ENCODE results near the gene CLEC19A.

Gene CLEC19A

DNA sequence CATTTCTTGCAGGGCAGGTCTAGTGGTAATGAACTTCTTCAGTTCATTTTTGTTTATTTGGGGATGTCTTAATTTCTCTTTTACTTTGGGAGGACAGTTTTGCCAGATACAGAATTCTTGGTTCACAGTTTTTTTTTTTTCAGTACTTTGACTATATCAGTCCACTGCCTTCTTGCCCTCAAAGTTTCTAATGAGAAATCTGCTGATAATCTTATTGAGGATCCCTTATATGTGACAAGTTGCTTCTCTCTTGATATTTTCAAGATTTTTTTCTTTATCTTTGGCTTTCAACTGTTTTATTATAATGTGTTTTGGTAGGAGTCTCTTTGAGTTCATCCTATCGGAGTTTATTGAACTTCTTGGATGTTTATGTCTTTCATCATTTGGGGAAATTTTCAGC lies 42.8 kb downstream of the CLEC19A start:
- DNase-seq (ENCODE audit: low read depth in 2 of 2) = no peak

DNA sequence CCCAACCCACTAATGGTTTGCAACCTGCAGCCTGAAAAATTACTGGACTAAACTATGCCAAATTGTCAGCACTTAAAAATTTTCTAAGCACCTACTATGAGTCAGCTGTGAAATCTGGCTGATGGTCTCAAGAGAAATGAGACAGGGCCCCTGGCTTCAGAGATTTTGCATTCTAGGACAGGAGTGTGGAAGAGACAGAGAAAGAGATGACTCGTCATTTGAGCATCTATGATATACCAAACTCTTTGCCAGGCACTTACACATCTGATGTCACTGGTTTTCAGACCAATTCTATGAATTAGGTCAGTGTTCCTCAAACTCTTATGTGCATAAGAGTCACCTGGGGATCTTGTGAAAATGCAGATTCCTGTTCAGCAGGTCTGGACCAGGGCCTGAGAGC lies 44.4 kb downstream of the CLEC19A start:
- DNase-seq (ENCODE audit: low read depth in 2 of 2) = no peak

DNA sequence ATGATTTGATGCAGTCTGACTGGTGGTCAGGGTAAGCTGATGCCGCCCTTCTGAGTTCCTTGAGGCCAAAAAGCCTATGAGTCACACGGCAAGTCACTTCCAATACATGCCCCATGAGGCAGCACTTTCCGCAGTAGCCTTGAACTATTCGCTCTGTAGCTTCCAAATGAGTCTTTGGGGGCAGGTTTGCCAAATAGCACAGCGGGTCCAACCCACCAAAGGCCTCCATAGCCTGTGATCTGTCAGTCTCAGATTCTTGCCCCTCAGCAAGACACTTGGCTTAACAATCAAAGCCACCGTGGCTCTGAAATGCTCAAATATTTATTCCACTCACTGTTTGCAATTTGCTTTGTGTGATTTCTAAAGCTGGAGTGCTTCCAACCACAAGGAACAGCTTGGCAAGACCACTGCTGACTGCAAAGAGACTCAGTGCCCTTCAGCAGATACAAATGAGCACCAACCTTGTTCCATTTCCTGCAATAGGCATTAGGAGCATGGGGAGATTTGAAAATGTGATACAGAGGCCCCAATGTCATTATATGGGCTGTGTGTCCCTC lies 45.4 kb downstream of the CLEC19A start:
- no peak for DNase-seq (ENCODE audit: low read depth in 2 of 2)

DNA sequence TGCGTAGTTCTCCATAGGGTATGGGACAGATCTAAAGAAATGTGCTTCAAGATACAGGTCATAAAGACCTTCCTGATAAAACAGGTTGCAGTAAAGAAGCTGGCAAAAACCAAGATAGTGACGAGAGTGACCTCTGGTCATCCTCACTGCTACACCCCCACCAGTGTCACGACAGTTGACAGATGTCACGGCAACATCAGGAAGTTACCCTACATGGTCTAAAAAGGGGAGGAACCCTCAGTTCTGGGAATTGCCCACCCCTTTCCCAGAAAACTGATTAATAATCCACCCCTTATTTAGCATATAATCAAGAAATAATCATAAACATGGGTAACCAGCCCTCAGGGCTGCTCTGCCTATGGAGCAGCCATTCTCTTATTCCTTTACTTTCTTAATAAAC lies 46.3 kb downstream of the CLEC19A start:
- no peak for DNase-seq (ENCODE audit: low read depth in 2 of 2)

DNA sequence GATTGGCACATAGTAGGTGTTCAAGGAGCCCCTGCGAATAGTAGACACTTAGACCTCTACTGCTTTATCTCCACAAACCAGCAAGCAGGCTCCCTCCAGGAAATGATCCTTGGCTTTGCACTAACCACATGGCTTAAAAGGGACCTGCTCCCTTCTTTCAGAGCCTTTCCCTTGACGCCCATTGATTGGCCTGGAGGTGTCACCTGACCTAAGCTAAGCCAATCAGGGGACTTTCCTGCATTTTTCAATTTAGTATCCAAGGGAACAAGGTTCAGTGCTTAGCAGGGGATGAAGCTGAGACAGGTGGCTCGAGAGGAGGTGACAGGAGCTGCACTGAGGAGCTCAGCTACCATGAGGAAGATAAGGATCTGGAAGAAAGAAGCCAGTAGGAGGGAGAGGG lies 52.8 kb downstream of the CLEC19A start:
- DNase-seq (ENCODE audit: low read depth in 2 of 2) = no peak

DNA sequence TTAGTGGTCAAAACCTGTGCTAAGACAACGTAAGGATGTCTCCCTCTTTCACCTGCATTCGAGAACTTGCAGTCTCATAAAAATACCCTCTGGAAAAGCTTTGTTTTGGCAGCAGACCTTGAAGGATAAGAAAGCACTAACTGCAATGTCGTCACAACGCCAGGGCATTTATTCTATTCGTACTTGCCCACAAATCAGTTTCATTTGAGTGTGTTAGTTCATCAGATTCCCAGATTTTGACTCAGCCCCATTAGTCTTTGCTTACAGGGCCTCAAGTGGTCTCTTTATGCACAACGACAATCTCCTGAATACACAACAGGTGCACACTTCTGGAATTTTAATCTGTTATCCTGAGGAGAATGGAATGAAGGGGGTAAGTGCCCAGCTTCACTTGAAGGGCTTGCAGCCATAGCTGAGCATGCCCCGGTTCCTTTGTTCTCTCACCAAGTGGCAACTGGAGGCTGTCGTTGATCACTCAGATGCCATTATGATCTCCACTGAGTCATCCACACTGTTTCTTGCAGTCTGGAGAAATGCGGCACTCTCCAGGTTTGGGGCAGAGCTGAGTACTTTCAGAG lies 58.8 kb downstream of the CLEC19A start:
- no peak for DNase-seq (ENCODE audit: low read depth in 2 of 2)

DNA sequence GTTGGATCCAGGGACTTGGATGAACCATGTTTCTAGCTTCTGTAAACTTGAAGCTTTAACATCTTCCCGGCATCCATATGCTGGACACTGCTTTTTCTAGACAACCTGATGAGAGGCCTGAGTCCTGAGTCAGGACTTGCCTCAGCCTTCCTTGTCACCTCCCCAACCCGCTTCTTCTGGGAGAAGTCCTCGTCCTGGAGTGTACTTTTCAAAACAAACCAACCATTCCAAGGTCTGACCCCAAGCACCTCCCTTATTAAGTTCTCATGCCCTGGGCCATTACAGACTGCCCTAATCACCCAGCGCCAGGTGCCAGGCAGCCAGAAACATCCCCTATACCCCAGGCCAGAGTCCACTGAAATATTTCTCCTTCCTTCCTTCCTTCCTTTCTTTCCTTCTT lies 59.4 kb downstream of the CLEC19A start:
- DNase-seq (ENCODE audit: low read depth in 2 of 2) = no peak

DNA sequence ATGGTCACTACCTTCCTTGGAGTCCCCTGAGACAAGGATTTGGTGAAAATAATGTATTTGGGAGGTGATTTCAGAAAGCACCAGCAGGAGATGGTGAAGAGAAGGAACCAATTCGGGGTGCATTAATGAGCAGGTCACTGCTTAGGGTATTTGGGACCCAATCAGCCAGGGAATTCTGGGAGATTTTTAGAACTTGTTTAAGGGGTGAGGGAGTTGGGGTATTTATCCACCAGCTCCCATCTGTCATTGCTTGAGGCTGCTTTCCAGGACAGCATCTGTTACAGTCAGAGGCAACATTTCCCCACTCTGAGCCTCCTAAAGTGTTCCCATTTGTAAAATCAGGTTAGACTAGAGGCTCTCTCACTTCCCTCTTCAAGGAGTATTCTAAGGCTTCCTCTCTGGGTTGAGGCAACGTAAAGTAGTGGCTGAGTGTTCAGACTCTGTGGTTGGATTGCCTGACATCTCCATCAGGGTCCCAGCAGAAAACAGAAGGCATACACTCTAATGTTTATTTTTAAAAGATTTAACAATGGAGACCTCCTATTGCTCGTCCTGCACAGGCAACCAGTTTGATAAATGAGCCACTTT lies 60.9 kb downstream of the CLEC19A start:
- no peak for DNase-seq (ENCODE audit: low read depth in 2 of 2)

DNA sequence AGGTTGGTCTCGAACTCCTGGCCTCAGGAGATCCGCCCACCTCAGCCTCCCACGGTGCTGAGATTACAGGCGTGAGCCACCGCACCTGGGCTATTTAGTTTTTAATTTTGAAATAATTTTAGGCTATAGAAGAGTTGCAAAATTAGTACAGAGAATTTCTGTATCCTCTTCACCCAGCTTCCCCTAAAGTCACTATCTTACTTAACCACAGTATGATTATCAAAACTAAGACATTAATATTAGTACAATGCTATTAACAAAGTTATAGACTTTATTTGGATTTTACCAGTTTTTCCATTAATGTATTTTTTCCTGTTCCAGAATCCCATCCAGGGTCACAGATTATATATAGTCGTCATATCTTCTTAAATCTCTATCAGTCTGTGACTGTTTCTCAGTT lies 62.6 kb downstream of the CLEC19A start:
- DNase-seq (ENCODE audit: low read depth in 2 of 2) = no peak

DNA sequence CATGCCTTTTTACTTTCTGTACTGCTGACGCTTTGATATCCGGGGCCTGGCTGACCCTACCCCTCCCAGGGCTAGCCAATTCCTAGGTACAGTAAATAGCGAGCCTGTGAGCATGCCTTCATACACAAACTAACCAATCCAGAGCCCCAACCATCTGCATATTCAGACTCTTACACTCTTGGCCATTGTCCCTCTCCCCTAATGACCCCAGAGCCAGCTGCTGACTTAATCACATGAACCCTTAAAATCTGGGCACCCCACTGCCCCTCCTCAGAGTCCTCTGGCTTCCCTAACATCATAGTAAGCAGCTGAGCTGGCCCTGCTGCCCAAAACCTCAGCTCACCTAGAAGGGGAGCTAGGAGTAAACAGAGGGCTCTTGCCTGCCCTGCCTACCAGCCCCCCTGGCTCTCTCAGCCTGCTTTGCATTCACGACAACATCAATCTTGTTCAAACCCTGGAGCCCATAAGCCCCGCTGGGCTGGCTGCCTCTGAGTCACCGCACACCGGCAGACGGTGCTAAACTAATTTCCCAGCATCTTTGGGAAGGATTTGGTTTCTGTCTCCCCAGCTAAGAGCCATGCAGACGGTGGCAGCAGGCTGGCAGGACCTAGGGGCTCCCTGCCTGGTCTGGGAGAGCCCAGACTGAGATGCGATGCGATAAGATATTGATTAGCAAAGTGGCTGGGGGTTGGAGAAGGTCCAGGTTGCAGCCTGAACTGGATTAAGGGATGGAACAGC lies 63.2 kb downstream of the CLEC19A start:
- no peak for DNase-seq (ENCODE audit: low read depth in 2 of 2)

DNA sequence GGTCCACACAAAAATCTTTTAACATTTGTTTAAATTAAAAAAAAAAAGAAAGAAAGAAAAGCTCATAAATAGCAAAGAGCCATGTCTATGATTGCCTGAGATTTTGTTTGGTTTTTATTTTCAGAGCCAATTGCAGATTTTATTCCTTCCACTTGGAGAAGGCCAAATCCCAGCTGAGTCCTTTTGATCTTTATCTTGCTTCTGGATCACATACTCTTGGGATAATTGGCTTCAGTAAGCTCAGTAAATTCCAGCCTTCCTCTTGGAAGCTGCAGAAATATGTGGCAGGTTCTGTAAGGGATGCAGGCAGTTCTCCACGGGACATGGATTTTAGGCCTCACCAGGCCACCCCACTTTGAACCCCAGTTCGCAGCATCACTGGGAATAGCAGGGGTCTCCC lies 68.8 kb downstream of the CLEC19A start:
- DNase-seq (ENCODE audit: low read depth in 2 of 2) = no peak

DNA sequence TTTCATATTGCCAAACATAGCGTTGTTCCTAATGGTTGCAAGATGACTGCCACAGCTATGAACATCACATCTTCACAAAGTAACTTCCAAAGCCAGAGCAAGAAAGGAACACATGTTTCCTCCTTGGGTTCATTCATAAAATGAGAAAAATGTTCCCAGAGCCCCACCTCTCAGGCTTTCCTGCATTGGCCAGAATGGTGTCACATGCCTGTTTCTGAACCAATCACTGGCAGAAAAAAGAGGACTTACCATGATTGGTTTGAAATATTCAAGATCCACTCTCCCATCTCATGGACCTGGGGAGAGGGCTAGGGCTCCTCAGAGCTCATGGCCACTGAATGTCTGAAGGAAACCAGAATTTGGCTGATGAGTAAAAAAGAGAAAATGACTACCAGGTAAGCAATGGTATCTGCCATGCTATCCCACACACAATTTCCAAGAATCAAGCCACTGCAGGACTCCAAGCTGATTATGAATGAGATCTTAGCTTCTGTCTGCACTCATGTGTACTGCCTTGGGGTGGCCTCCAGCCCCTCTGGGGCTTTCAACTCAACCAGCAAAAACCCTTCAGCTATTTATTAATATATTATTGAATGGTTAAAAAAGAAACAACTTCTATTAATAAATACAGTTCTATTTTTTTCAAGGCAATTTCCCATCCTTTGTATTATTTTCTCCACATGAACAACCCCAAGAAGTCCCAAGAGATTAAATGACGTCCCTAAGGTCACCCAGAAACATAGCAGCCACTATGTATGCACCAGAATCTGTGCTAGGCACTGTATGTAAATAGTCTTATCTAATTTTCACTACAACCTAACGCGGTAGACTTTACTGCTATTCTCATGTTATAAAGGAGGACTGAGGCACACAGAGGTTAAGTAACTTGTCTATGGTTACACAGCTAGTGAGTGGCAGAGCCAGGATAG lies 70.8 kb downstream of the CLEC19A start:
- no peak for DNase-seq (ENCODE audit: low read depth in 2 of 2)

DNA sequence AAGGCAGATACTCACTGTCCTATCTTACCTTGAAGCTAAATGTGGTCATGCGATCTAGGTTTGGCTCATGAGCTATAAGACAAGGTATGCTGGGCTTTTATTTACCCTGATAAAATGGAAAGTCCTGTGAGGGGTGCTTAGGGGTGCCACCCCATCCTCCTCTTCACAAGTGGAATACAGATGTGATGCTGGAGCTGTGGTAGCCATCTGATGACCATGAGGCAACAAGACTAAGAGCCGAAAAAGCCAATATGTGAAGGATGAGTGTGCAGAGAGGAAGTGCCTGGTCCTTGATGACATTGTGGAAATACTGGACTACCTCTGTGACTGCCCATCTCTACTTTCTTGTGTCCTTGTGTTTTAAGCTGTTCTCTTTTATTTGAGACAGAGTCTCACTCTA lies 74.0 kb downstream of the CLEC19A start:
- DNase-seq (ENCODE audit: low read depth in 2 of 2) = no peak
